Fibroblast of lung (primary cell): ENCODE results near the gene IL16.

Source experiments
- CTCF ChIP-seq, 2 donors: IDR thresholded peaks in 1 of 2; conservative IDR thresholded peaks in 1 of 2; 1 replicate in 1 of 2; 2 replicates in 1 of 2; pipeline ENCODE4 v1.5.1; 2011 to 2012; ENCODE audit warnings: low read length in 2 of 2, control low read depth in 1 of 2, inconsistent platforms in 1 of 2, low read depth in 1 of 2, mild to moderate bottlenecking in 1 of 2
- EZH2 ChIP-seq: IDR thresholded peaks from 2 replicates; pipeline ENCODE4 v1.5.1; 2012; ENCODE audit warnings: low read length, control low read depth, mild to moderate bottlenecking; ENCODE audit errors: missing control alignments

GRCh38 chr15:81356252-81356651 is 159.6 kb downstream of the IL16 start:
- TF ChIP-seq EZH2 (no peak), CTCF (conservative IDR thresholded peaks at IDR 0.05 in 1 of 2, IDR thresholded peaks at IDR 0.05 in 1 of 2; ENCODE audit: low read depth in 1 of 2, low read length in 2 of 2) (no peak)
